SU-DHL-6 (cell line): Measurements from ENCODE around the gene FBXO17.

Source experiments
- EZH2phosphoT487 ChIP-seq: fragments of 200-600 bp; sonication (generic), shearing (Covaris generic); conservative IDR thresholded peaks from 2 replicates; pipeline ENCODE4 v1.6.1; 2018; ENCODE audit warnings: mild to moderate bottlenecking, antibody characterized with exemption, low read length, moderate library complexity, mixed read lengths
- TF ChIP-seq, protein P1 (sequence below): fragments of 200-600 bp; sonication (generic); IDR thresholded peaks from one replicate; pipeline ENCODE4 v1.5.1; 2017; ENCODE audit warnings: antibody characterized with exemption, mild to moderate bottlenecking, low read length, moderate library complexity; ENCODE audit not compliant: insufficient read depth, poor library complexity, severe bottlenecking

DNA sequence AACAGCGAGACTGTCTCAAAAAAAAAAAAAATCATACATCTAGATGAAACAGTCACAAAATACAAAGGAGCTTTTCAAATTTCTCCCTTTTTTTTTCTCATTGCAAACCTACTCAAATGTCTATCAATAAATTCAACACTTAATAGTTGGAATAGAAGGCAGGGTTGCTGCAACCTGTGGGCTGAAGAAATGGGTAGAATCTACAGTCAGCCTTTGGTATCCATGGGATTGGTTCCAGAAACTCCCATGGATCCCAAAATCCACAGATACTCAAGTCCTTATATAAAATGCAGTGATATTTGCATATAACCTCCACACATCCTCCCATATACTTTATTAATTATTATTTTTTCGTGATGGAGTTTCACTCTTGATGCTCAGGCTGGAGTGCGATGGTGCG lies 42.1 kb upstream of the FBXO17 start:
- TF ChIP-seq, protein P1, sequence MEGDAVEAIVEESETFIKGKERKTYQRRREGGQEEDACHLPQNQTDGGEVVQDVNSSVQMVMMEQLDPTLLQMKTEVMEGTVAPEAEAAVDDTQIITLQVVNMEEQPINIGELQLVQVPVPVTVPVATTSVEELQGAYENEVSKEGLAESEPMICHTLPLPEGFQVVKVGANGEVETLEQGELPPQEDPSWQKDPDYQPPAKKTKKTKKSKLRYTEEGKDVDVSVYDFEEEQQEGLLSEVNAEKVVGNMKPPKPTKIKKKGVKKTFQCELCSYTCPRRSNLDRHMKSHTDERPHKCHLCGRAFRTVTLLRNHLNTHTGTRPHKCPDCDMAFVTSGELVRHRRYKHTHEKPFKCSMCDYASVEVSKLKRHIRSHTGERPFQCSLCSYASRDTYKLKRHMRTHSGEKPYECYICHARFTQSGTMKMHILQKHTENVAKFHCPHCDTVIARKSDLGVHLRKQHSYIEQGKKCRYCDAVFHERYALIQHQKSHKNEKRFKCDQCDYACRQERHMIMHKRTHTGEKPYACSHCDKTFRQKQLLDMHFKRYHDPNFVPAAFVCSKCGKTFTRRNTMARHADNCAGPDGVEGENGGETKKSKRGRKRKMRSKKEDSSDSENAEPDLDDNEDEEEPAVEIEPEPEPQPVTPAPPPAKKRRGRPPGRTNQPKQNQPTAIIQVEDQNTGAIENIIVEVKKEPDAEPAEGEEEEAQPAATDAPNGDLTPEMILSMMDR, result no peak
- no peak for TF ChIP-seq EZH2phosphoT487
